Right hindlimb (tissue), 1 donor: ENCODE measurements around the gene TTN.
"Not testable (repeated sequence)": the region's sequence is repeated elsewhere in the genome, so short reads cannot be mapped to it uniquely, and the experiment has no call there.

ENCODE experiments used
- DNase-seq: peaks from one replicate; pipeline ENCODE4 v3.0.0-alpha.2; 2018

Gene TTN

GRCh38 chr2:178525460-178525859 lies 281.8 kb downstream of the TTN start:
- DNase-seq: not testable (repeated sequence)

GRCh38 chr2:178525010-178525409 lies 282.2 kb downstream of the TTN start:
- DNase-seq: not testable (repeated sequence)

- no peak for DNase-seq
These were observed 283.6 kb downstream of the TTN start for GRCh38 chr2:178523596-178524134.

- DNase-seq: peak; percentile 89
These were observed 284.1 kb downstream of the TTN start for GRCh38 chr2:178522950-178523595.

GRCh38 chr2:178521304-178522150 lies 285.7 kb downstream of the TTN start:
- no peak for DNase-seq

GRCh38 chr2:178517496-178517895 lies 289.7 kb downstream of the TTN start:
- no peak for DNase-seq

- no peak for DNase-seq
These were observed 292.6 kb downstream of the TTN start for GRCh38 chr2:178514664-178515063.

- no peak for DNase-seq
These were observed 293.3 kb downstream of the TTN start for GRCh38 chr2:178513876-178514275.

- DNase-seq: no peak
These were observed 294.7 kb downstream of the TTN start for GRCh38 chr2:178512484-178512883.

GRCh38 chr2:178510384-178510783 lies 296.8 kb downstream of the TTN start:
- no peak for DNase-seq

- no peak for DNase-seq
These were observed 298.6 kb downstream of the TTN start for GRCh38 chr2:178508646-178509045.

- no peak for DNase-seq
These were observed 300.3 kb downstream of the TTN start for GRCh38 chr2:178506949-178507348.

- DNase-seq: no peak
These were observed 300.7 kb downstream of the TTN start for GRCh38 chr2:178506524-178506923.

GRCh38 chr2:178506101-178506500 lies 301.1 kb downstream of the TTN start:
- no peak for DNase-seq

- no peak for DNase-seq
These were observed 304.5 kb downstream of the TTN start for GRCh38 chr2:178502751-178503150.

- DNase-seq: no peak
These were observed 307.6 kb downstream of the TTN start for GRCh38 chr2:178499640-178500039.

- no peak for DNase-seq
These were observed 309.1 kb downstream of the TTN start for GRCh38 chr2:178498137-178498536.

GRCh38 chr2:178496049-178496448 lies 311.2 kb downstream of the TTN start:
- no peak for DNase-seq

- no peak for DNase-seq
These were observed 315.6 kb downstream of the TTN start for GRCh38 chr2:178491612-178492011.

- DNase-seq: no peak
These were observed 321.9 kb downstream of the TTN start for GRCh38 chr2:178485356-178485755.

GRCh38 chr2:178484245-178485041 lies 322.8 kb downstream of the TTN start:
- no peak for DNase-seq

- no peak for DNase-seq
These were observed 324.8 kb downstream of the TTN start for GRCh38 chr2:178482437-178482836.
